ENCODE results near the gene PRAMEF17.
"Not testable (repeated sequence)": the region's sequence is repeated elsewhere in the genome, so short reads cannot be mapped to it uniquely, and the experiment has no call there.

DNA sequence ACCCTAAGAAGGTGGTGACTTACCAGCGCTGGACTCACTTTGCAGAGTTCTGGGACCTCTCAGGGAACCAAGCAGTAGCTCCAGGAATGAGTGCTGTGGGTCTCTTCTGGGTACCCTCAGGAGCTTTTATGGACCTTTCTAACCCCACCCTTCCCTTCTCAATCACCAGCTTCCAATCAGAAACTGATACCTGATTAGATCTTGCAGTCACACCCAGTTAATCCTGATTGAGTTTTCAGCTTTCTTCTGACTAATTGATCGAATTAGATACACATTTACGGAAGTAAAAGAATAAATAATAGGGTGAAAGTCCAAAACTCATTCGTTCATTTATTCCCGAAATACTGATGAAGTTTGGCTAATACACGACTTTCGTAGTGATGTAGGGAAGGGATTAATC is 42.4 kb upstream of the PRAMEF17 start, which contains the start of gene PRAMEF14:
- TF ChIP-seq POLR2A (IDR thresholded peaks at IDR 0.05): not testable (repeated sequence)
- TF ChIP-seq, protein P1, sequence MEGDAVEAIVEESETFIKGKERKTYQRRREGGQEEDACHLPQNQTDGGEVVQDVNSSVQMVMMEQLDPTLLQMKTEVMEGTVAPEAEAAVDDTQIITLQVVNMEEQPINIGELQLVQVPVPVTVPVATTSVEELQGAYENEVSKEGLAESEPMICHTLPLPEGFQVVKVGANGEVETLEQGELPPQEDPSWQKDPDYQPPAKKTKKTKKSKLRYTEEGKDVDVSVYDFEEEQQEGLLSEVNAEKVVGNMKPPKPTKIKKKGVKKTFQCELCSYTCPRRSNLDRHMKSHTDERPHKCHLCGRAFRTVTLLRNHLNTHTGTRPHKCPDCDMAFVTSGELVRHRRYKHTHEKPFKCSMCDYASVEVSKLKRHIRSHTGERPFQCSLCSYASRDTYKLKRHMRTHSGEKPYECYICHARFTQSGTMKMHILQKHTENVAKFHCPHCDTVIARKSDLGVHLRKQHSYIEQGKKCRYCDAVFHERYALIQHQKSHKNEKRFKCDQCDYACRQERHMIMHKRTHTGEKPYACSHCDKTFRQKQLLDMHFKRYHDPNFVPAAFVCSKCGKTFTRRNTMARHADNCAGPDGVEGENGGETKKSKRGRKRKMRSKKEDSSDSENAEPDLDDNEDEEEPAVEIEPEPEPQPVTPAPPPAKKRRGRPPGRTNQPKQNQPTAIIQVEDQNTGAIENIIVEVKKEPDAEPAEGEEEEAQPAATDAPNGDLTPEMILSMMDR (IDR thresholded peaks at IDR 0.05): not testable (repeated sequence)
